Vagina (tissue), 2 donors: ENCODE results near the gene ANAPC15.

ENCODE experiments used
- POLR2A ChIP-seq, 2 donors: fragments of 450-650 bp; IDR thresholded peaks; one replicate each; pipeline ENCODE4 v1.6.1; 2017; ENCODE audit warnings: antibody characterized with exemption in 2 of 2, mild to moderate bottlenecking in 2 of 2, moderate library complexity in 2 of 2
- TF ChIP-seq, protein P1 (sequence below), 3 experiments: fragments of 450-650 bp in 2 of 3; fragments of 200-600 bp in 1 of 3; sonication (generic) in 1 of 3; IDR thresholded peaks; one replicate each; pipeline ENCODE4 v1.5.1; 2017 to 2019; ENCODE audit warnings: antibody characterized with exemption in 3 of 3, mild to moderate bottlenecking in 2 of 3, moderate library complexity in 2 of 3

DNA sequence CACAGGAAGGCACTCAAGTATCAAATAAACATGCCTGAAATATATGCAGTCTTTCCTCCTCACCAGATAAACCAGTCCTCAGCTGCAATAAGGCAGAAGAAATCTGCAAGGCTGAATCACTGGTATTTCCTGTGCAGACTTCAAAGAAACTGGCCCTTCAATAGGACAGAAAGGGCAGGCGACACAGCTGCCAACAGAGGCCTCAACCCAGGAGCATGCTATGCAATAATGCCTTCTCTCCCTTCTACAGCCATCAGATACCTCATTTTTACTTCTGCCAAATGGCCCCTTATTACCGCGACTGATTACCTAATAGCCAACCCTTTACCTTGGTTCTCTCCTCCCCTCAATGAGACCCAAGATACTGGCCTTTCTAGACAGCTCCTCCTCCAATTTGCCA is 40.1 kb downstream of the ANAPC15 start:
- TF ChIP-seq, protein P1, sequence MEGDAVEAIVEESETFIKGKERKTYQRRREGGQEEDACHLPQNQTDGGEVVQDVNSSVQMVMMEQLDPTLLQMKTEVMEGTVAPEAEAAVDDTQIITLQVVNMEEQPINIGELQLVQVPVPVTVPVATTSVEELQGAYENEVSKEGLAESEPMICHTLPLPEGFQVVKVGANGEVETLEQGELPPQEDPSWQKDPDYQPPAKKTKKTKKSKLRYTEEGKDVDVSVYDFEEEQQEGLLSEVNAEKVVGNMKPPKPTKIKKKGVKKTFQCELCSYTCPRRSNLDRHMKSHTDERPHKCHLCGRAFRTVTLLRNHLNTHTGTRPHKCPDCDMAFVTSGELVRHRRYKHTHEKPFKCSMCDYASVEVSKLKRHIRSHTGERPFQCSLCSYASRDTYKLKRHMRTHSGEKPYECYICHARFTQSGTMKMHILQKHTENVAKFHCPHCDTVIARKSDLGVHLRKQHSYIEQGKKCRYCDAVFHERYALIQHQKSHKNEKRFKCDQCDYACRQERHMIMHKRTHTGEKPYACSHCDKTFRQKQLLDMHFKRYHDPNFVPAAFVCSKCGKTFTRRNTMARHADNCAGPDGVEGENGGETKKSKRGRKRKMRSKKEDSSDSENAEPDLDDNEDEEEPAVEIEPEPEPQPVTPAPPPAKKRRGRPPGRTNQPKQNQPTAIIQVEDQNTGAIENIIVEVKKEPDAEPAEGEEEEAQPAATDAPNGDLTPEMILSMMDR (IDR thresholded peaks at IDR 0.05), result no peak
- TF ChIP-seq POLR2A (IDR thresholded peaks at IDR 0.05), result no peak
